Suprapubic skin (tissue), 3 donors: ENCODE results near the gene TRIM25.

Experiments
- EP300 ChIP-seq: sonication (generic); formaldehyde crosslinking; IDR thresholded peaks from one replicate; pipeline ENCODE4 v1.6.1; 2017; ENCODE audit warnings: antibody characterized with exemption
- POLR2A ChIP-seq, 2 donors: fragments of 450-650 bp; IDR thresholded peaks; one replicate each; pipeline ENCODE4 v1.6.1; 2017; ENCODE audit warnings: antibody characterized with exemption in 2 of 2, mild to moderate bottlenecking in 2 of 2, moderate library complexity in 2 of 2
- TF ChIP-seq, protein P1 (sequence below), 2 donors: fragments of 200-600 bp in 1 of 2; fragments of 450-650 bp in 1 of 2; sonication (generic) in 1 of 2; IDR thresholded peaks; one replicate each; pipeline ENCODE4 v1.5.1; 2016 to 2019; ENCODE audit warnings: antibody characterized with exemption in 2 of 2, mild to moderate bottlenecking in 1 of 2, moderate library complexity in 1 of 2

- TF ChIP-seq, protein P1, sequence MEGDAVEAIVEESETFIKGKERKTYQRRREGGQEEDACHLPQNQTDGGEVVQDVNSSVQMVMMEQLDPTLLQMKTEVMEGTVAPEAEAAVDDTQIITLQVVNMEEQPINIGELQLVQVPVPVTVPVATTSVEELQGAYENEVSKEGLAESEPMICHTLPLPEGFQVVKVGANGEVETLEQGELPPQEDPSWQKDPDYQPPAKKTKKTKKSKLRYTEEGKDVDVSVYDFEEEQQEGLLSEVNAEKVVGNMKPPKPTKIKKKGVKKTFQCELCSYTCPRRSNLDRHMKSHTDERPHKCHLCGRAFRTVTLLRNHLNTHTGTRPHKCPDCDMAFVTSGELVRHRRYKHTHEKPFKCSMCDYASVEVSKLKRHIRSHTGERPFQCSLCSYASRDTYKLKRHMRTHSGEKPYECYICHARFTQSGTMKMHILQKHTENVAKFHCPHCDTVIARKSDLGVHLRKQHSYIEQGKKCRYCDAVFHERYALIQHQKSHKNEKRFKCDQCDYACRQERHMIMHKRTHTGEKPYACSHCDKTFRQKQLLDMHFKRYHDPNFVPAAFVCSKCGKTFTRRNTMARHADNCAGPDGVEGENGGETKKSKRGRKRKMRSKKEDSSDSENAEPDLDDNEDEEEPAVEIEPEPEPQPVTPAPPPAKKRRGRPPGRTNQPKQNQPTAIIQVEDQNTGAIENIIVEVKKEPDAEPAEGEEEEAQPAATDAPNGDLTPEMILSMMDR (IDR thresholded peaks at IDR 0.05), result peak; percentile 98 to 99
- TF ChIP-seq POLR2A (IDR thresholded peaks at IDR 0.05) (peak in 1 of 2 donors; percentile 29), EP300 (no peak)
These were observed 47.0 kb upstream of the TRIM25 start, which contains the start of gene COIL for GRCh38 chr17:56960596-56961538.
